ENCODE results near the gene SERPINA3.

GRCh38 chr14:94646066-94646465 is 33.9 kb downstream of the SERPINA3 start:
- TF ChIP-seq CTCF (IDR thresholded peaks at IDR 0.05), result no peak
- TF ChIP-seq POLR2A (IDR thresholded peaks at IDR 0.05), result no peak

Measured in testis (tissue), 2 donors.